Caco-2 (cell line): ENCODE measurements around the gene AKNA. TPM values are rescaled to one million over a fixed set of nuclear protein-coding genes. Genes with fewer than 3 reads are reported as not detected.

Experiments
- BruUV-seq: library from RNA; stranded (reverse); fragments of 400-500 nt; replicated peaks from 2 replicates; lab custom pipeline; 2021; lab: Mats Ljungman, UMichigan
- CTCF ChIA-PET: fragments of 300-600 bp; sonication (Branson Sonifier 250); formaldehyde crosslinking; loops from one replicate; lab custom pipeline; 2022; ENCODE audit warnings: antibody characterized with exemption; lab: Charles Lee
- POLR2A ChIA-PET: fragments of 300-600 bp; sonication (Branson Sonifier 250); formaldehyde crosslinking; loops from one replicate; lab custom pipeline; 2022; ENCODE audit warnings: antibody characterized with exemption; lab: Charles Lee
- DNase-seq, 2 experiments: peaks; one replicate each; pipeline versions ENCODE4 v3.0.0 to v3.0.0-alpha.2; 2020 to 2022
- H3K27me3 ChIP-seq: replicated peaks from 2 replicates; pipeline ENCODE4 v1.6.0; 2011; ENCODE audit warnings: low read length; ENCODE audit not compliant: control insufficient read depth, insufficient read depth
- H3K36me3 ChIP-seq: 2 replicates; pipeline ENCODE4 v1.5.1; 2011; ENCODE audit warnings: low read length; ENCODE audit not compliant: control insufficient read depth, insufficient read depth
- H3K4me1 ChIP-seq: fragments of 250-450 bp; sonication (Bioruptor Pico); 2 replicates; pipeline ENCODE4 v1.5.1; 2020; ENCODE audit warnings: mild to moderate bottlenecking
- H3K4me3 ChIP-seq: 2 replicates; pipeline ENCODE4 v1.5.1; 2011; ENCODE audit warnings: low read depth, mild to moderate bottlenecking, control low read depth, low read length
- H3K9me3 ChIP-seq: fragments of 250-450 bp; sonication (Bioruptor Pico); 2 replicates; pipeline ENCODE4 v1.5.1; 2020; ENCODE audit warnings: mild to moderate bottlenecking, moderate library complexity
- H3K27ac Mint-ChIP-seq: one replicate; pipeline ENCODE4 v1.8.0; 2022; ENCODE audit warnings: mixed read lengths; ENCODE audit not compliant: unreplicated experiment
- H3K27me3 Mint-ChIP-seq: one replicate; pipeline ENCODE4 v1.8.0; 2022; ENCODE audit warnings: mixed read lengths; ENCODE audit not compliant: insufficient read depth, unreplicated experiment
- H3K36me3 Mint-ChIP-seq: one replicate; pipeline ENCODE4 v1.8.0; 2022; ENCODE audit warnings: mild to moderate bottlenecking, mixed read lengths; ENCODE audit not compliant: insufficient read depth, unreplicated experiment
- H3K4me1 Mint-ChIP-seq: one replicate; pipeline ENCODE4 v1.8.0; 2022; ENCODE audit warnings: low read depth, mixed read lengths; ENCODE audit not compliant: unreplicated experiment
- H3K4me3 Mint-ChIP-seq: one replicate; pipeline ENCODE4 v1.8.0; 2022; ENCODE audit warnings: mild to moderate bottlenecking, moderate library complexity, mixed read lengths; ENCODE audit not compliant: unreplicated experiment
- H3K9me3 Mint-ChIP-seq: one replicate; pipeline ENCODE4 v1.8.0; 2022; ENCODE audit warnings: mixed read lengths; ENCODE audit not compliant: unreplicated experiment
- intact Hi-C: fragments of 100-400 bp; cut with micrococcal nuclease; formaldehyde crosslinking; loops from one replicate; pipeline ENCODE4 v1.10.0; 2022; ENCODE audit not compliant: unreplicated experiment
- total RNA-seq: library from RNA; stranded (reverse); gene quantifications from 2 replicates; pipeline ENCODE4 v1.2.3, GENCODE V29; 2022
- TF ChIP-seq, protein P1 (sequence below), 2 experiments: fragments of 200-600 bp in 1 of 2; IDR thresholded peaks; 1 replicate in 1 of 2; 2 replicates in 1 of 2; pipeline versions ENCODE4 v1.5.1 to v1.8.0; 2011 to 2022; ENCODE audit warnings: antibody characterized with exemption in 1 of 2, control low read depth in 1 of 2, inconsistent platforms in 1 of 2, low read depth in 1 of 2, low read length in 1 of 2, mild to moderate bottlenecking in 1 of 2, moderate library complexity in 1 of 2; ENCODE audit not compliant: insufficient read depth in 1 of 2, severe bottlenecking in 1 of 2, unreplicated experiment in 1 of 2

The AKNA gene
- total RNA-seq, 1 experiment from 2014 or later, result 57.8 TPM

DNA sequence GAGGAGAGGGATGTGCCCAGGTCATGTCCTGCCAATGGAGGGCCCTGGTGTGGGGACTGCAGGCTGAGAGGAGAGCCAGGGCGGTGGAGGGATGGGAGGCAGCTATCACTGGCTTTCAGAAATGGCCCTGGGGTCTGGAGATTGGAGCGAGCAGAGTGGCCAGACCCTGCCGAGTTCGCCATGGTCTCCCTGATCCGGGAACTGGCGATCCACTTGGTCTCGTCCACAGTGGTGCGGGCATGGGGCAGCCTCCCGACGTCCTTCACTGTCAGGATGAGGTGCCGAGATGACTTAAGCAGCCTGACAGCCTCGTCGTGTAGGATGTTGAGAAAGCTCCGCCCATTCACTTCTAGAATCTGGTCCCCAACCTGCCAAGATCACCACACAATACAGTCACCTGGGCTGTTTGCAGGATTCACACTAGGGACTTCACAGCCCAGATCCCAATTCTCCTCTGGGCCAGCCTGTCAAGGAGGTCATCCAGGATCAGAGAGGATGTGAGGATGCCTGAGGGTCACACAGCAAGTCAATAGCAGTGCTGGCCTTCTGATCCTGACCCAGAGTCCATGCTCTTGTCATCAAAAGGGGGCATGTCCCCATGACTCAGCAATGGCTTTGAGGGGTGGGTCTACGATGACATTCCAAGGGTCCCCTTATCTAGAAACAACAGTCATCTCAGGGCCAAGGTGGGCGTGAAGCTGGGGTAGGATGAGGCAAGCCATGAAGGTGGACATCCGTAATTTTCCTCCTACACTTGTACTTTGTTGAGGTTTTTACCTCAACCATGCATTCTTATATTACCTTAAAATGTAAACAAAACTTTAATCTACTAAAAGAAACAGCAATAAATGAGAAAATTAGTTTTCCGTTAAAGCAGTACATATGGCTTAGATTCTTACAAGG, 38.5 kb upstream of the AKNA start:
- no peaks in the 10 kb centered on the region; the same call in 1 of the 2 replicates for H3K27me3 ChIP-seq
- ChIA-PET POLR2A (no interaction called here), CTCF (interaction anchor here (1.0 kb wide), 1 partner anchor 228 kb away, joined by 3 read pairs; no protein-coding TSS in a partner anchor)
- H3K36me3 Mint-ChIP-seq, result no peaks in the 10 kb centered on the region
- no peak overlapping the region for H3K4me3 ChIP-seq
- TF ChIP-seq, protein P1, sequence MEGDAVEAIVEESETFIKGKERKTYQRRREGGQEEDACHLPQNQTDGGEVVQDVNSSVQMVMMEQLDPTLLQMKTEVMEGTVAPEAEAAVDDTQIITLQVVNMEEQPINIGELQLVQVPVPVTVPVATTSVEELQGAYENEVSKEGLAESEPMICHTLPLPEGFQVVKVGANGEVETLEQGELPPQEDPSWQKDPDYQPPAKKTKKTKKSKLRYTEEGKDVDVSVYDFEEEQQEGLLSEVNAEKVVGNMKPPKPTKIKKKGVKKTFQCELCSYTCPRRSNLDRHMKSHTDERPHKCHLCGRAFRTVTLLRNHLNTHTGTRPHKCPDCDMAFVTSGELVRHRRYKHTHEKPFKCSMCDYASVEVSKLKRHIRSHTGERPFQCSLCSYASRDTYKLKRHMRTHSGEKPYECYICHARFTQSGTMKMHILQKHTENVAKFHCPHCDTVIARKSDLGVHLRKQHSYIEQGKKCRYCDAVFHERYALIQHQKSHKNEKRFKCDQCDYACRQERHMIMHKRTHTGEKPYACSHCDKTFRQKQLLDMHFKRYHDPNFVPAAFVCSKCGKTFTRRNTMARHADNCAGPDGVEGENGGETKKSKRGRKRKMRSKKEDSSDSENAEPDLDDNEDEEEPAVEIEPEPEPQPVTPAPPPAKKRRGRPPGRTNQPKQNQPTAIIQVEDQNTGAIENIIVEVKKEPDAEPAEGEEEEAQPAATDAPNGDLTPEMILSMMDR (IDR thresholded peaks at IDR 0.05; ENCODE audit: insufficient read depth in 1 of 2, low read depth in 1 of 2, low read length in 1 of 2, severe bottlenecking in 1 of 2, unreplicated experiment in 1 of 2), result no peak
- DNase-seq, result peak in 1 of 2 experiments; percentile 19
- H3K36me3 ChIP-seq, result no peaks in the 10 kb centered on the region
- no peaks in the 10 kb centered on the region for H3K9me3 Mint-ChIP-seq
- H3K9me3 ChIP-seq, result no peaks in the 10 kb centered on the region
- no peak overlapping the region for H3K27ac Mint-ChIP-seq
- H3K4me1 Mint-ChIP-seq, result no peaks in the 10 kb centered on the region
- no peaks in the 10 kb centered on the region for H3K4me1 ChIP-seq
- intact Hi-C loops, result no loop called here
- H3K4me3 Mint-ChIP-seq, result no peak overlapping the region
- no TSS peak for BruUV-seq
- peaks cover 11% of the 10 kb centered on the region for H3K27me3 Mint-ChIP-seq

DNA sequence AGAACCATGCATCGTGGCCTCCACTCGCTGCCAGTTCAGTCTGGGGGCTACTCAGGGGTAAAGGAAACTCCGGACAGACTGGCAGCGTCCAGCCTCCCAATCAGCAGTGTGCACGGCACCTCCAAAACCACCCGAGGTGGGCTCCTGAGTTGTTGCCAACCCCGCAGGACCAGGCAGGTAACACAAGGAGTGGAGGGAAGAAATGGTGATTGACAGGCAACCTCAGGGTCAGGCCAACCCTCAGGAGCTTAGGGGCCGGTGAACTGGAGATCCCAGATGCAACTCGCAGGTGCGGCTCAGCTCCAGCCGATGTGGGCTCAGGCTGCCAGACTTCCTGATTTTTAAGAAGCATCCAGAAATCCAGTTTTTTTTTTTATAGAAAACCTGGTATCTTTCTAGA, 37.3 kb upstream of the AKNA start:
- Histone ChIP-seq H3K4me1 (no peaks in the 10 kb centered on the region), H3K9me3 (no peaks in the 10 kb centered on the region), H3K36me3 (no peaks in the 10 kb centered on the region), H3K4me3 (no peak overlapping the region), H3K27me3 (no peaks in the 10 kb centered on the region; the same call in 1 of the 2 replicates)
- Mint-ChIP-seq H3K4me3 (no peak overlapping the region), H3K27me3 (peaks cover 11% of the 10 kb centered on the region), H3K9me3 (no peaks in the 10 kb centered on the region), H3K4me1 (no peaks in the 10 kb centered on the region), H3K27ac (no peak overlapping the region), H3K36me3 (no peaks in the 10 kb centered on the region)
- no TSS peak for BruUV-seq
- intact Hi-C loops, result no loop called here
- TF ChIP-seq, protein P1 (IDR thresholded peaks at IDR 0.05; ENCODE audit: insufficient read depth in 1 of 2, low read depth in 1 of 2, low read length in 1 of 2, severe bottlenecking in 1 of 2, unreplicated experiment in 1 of 2), result no peak
- DNase-seq, result peak in 1 of 2 experiments; percentile 21
- ChIA-PET POLR2A (no interaction called here), CTCF (no interaction called here)

DNA sequence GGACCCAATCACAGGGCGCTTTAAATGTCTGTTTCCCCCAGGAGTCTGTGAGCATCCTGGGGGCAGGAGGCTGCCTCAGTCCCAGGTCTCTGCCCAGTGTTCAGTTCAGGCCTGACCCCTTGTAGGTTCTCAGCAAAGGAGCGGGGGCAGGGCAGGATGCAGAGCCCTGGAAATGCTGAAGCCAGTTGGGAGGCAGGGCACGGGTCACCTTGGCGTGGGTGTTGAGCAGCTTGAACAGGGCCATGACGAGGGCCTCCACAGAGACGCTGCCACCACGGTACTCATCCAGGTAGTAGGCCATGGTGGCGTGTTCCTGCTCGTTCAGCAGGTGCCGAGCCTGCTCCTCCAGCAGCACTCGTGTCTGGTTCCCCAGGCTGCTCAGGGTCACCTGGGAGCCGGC, 36.3 kb upstream of the AKNA start:
- peaks cover 5% of the 10 kb centered on the region for H3K27me3 Mint-ChIP-seq
- H3K36me3 ChIP-seq, result no peaks in the 10 kb centered on the region
- H3K27me3 ChIP-seq, result no peaks in the 10 kb centered on the region; the same call in 1 of the 2 replicates
- BruUV-seq, result no TSS peak
- H3K9me3 ChIP-seq, result no peaks in the 10 kb centered on the region
- no peaks in the 10 kb centered on the region for H3K36me3 Mint-ChIP-seq
- no peaks in the 10 kb centered on the region for H3K9me3 Mint-ChIP-seq
- CTCF ChIA-PET, result no interaction called here
- H3K4me1 ChIP-seq, result no peaks in the 10 kb centered on the region
- TF ChIP-seq, protein P1 (IDR thresholded peaks at IDR 0.05; ENCODE audit: insufficient read depth in 1 of 2, low read depth in 1 of 2, low read length in 1 of 2, severe bottlenecking in 1 of 2, unreplicated experiment in 1 of 2), result no peak
- no peak overlapping the region for H3K27ac Mint-ChIP-seq
- no peak overlapping the region for H3K4me3 Mint-ChIP-seq
- intact Hi-C loops, result no loop called here
- no peak overlapping the region for H3K4me3 ChIP-seq
- DNase-seq, result peak in 1 of 2 experiments; percentile 29
- POLR2A ChIA-PET, result no interaction called here
- no peaks in the 10 kb centered on the region for H3K4me1 Mint-ChIP-seq
